CD4-positive, alpha-beta T cell treated with Interleukin-4 for 4 hours (primary cell): ENCODE data around the gene UFSP1.

Source experiments
- DNase-seq: peaks from one replicate; pipeline ENCODE4 v3.0.0-alpha.2; 2020

UFSP1 gene

DNA sequence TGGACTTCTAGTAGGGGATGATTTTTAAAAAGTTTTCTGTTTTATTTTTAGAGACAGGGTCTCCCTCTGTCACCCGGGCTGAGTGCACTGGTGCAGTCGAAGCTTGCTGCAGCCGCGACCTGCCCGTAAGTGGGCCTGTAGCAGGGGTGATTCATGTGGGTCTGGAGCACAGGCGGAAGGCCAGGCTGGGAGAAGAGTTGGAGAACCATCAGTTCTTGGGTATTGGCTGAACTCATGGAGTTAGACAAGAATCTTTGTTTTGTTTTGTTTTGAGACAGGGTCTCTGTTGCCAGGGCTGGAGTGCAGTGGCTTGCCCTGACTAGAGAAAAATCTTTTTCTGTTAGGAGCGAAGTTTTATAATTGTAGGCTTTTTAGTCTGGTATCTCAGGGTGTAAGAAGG lies 8.9 kb downstream of the UFSP1 start:
- no peak for DNase-seq

DNA sequence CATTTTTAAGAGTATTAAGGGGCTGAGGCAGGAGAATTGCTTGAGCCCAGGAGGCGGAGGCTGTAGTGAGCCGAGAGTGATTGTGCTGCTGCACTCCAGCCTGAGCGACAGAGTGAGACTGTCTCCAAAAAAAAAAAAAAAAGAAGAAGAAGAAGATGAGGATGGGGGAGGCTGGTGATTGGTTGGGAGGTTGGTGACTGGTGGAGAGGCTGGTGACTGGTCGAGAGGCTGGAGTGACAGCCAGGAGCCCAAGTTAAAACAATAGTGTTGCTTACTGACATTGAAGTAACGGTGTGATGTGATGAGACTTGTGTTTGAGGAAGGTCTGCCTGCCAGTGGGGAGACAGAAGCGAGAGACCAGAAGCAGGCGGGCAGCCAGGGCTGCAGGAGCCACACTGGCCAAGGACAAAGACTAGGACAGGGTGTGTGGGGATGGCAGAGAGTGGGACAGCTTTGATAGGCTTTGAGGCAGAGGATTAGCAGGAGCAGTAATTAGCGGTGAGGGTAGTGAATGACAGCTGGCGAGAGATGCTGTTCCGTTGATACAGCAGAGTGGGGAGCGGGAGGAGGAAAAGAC lies 9.7 kb downstream of the UFSP1 start:
- no peak for DNase-seq

DNA sequence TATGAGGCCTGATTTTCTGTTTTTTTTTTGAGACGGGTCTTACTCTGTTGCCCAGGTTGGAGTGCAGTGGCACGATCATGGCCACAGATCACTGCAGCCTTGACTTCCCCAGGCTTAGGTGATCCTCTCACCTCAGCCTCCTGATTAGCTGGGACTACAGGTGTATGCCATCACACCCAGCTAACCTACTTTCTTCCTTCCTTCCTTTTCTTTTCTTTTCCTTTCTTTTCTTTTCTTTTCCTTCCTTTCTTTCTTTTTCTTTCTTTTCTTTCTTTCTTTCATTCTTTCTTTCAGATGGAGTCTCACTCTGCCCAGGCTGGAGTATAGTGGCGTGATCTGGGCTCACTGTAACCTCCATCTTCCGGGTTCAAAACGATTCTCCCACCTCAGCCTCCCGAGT lies 10.8 kb downstream of the UFSP1 start:
- DNase-seq, result no peak

DNA sequence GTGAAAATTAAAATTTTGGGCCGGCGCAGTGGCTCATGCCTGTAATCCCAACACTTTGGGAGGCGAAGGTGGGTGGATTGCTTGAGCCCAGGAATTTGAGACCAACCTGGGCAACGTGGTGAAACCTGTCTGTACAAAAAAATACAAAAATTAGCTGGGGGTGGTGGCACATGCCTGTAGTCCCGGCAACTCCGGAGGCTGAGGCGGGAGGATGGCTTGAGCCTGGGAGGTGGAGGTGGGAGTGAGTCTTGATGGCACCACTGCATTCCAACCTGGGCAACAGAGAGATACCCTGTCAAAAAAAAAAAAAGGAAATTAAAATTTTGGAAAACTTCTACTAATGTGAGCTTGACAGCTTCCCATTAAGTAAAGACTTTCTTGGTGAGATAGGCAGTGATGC lies 11.5 kb downstream of the UFSP1 start:
- DNase-seq, result no peak

DNA sequence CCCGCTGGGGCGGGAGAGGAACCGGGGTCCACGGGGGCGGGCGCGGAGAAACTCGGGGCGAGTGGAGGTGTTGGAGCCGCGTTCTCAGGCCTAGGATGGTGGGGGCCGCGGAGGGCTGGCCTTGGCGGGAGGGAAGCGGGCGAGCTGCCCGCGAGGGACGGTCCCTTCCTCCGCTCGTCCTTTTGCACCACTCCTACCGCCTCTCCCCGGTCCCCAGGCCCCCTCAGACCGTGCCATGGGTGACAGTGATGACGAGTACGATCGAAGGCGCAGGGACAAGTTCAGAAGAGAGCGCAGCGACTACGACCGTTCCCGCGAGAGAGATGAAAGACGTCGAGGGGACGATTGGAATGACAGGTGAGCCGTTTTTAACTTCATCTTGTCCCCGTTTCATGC lies 14.2 kb downstream of the UFSP1 start:
- peak; percentile 30 for DNase-seq

DNA sequence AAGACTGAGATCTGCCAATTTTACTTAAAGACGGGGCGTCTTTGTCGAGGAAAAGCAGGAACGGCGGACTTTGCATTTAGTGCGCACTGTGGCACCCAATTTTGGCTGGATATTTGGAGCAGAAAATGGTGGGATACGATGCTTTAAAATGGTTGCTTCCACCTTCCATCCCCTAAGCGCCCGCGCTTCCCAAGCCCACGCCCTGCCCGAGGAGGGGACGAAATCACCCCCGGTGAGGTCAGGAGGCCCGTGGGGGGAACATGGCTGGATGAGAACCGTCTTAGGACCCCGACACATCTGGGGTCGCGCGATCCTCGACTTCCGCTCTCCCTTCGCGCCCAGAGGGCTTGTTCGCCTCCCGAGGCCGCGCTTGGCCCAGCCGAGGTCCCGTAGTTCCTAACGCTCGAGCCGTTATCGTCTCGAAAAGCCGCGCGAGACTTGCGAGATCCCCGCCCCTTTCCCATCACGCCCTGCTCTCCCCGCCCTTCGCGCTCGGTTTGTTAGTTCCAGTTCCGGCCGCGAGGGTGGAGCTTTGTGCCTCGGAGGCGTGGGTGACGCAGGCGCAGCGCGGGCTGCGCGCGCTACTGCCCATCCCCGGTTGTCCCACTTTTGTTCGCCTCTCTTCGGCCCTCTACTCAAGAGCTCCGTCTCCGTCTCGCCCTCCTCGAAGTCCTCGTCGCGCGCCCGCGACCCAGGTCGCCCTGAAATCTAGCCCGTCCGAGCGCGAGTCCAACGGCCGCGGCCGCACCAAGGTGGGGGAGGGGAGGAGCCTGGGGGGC lies 14.7 kb downstream of the UFSP1 start, which contains the start of gene SRRT:
Gene SRRT, plus strand, starts transcription at position 527 of the 779 bp plus-strand sequence. CDS start 488 bp downstream, outside the sequence.
- peak; percentile 98 for DNase-seq

DNA sequence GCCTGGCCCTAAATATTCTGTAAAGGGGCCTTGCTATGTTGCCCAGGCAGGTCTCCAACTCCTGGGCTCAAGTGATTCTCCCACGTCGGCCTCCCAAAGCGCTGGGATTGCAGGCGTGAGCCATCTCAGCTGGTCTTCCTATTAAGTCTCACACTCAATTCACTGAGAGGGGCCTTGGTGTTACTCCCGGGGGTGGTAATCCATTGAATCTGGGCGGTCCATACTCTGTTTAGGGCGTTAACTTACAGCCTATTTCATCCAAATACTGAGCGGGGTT lies 15.3 kb downstream of the UFSP1 start:
- no peak for DNase-seq

DNA sequence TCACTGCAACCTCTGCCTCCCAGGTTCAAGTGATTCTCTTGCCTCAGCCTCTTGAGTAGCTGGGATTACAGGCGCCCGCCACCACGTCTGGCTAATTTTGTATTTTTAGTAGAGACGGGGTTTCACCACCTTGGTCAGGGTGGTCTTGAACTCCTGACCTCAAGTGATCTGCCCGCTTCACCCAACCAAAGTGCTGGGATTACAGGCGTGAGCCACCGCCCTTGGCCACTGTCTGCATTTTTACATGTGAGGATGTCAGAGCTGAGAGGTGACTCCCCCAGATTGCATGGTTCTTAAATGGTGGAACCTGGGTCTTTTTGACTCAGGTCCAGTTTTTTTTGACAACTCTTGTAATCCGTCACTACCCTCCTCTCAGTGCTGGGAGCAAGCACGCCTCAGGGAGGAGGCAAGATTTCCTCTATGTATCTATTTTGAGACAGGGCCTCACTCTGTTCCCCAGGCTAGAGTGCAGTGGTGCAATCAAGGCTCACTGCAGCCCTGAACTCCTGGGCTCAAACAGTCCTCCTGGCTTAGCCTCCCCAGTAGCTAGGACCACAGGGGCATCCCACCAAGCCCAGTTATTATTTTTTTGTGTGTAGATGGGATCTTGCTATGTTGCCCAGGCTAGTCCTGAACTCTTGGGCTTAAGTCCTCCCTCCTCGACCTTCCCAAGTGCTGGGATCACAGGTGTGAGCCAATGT lies 15.8 kb downstream of the UFSP1 start:
- DNase-seq, result no peak

DNA sequence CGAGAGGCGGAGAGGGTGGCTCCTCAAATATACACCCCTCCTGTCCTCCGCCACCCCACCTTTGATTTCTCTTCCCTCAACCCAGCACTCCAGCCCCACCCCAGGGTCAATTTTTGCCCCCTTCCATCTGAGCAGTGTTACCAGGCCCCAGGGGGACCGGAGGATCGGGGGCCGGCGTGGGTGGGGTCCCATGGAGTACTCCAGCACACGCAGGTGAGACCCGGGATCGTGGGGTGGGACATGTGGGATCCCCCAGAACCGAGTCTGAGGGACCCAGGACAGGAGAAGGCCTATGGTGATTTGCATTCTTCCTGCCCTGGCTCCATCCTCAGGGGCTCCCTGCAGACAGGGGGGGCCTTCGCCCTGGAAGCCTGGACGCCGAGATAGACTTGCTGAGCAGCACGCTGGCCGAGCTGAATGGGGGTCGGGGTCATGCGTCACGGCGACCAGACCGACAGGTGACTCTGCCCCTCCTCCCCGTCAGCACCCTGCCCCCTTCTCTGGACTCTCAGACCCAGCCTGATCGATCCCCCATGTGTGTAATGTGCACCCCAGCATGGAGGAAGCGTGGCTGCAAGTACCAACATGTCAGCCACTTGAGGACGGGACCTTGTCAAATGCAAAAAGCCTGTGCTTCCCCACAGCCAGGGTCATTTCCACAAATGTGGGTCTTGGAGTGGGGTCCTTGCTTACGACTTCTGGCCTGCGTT lies 21.6 kb downstream of the UFSP1 start:
- DNase-seq, result no peak

DNA sequence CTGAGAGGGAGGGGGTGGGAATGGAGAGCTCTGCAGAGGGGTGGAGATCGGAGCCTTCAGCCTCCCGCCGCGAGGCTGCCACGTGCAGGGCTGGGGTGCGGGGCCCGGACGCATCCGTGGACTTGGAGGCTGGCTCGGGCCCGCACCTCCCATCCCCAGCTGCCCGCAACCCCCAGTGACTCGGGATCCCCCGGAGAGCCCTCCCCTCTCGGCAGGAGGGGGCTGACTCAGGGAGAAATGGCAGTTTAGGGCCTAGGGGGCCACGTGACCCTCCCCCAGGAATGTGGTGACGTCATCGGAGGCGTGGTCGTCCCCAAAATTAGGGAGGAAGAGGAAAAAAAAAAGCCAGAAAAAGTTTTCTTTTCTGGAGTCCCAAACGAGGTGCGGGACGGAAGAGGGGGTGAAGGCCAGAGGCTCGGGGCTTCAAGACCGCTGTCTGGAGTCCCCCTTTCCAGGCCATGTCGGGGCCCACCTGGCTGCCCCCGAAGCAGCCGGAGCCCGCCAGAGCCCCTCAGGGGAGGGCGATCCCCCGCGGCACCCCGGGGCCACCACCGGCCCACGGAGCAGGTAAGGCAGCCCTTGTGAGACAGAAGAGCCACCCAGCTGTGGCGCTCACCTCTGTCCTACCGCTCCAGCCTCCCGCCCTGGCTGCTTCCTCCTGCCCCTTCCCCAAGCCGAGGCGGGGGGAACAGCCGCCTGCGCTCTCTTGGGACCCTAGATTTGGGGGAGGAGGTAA lies 22.3 kb downstream of the UFSP1 start, which contains the start of gene TRIP6:
Gene TRIP6, plus strand, starts transcription at position 348 of the 736 bp plus-strand sequence. Its CDS starts 111 bp downstream, at position 459.
- peak; percentile 36 for DNase-seq

DNA sequence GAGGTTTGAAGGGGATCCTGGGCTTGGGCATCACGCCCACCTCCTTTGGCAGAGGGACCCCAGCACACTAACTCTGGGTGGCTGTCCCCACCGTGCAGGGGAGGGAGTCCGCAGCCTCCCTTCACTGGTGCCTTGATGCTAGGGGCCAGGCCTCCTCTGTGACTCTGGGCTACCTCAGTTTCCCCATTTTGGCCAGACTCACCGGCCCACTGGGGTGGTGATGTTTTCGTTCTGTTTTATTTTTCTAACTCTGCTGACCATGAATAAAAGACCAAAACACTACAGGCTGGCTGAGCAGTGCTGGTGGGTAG lies 22.8 kb downstream of the UFSP1 start:
- DNase-seq, result no peak

DNA sequence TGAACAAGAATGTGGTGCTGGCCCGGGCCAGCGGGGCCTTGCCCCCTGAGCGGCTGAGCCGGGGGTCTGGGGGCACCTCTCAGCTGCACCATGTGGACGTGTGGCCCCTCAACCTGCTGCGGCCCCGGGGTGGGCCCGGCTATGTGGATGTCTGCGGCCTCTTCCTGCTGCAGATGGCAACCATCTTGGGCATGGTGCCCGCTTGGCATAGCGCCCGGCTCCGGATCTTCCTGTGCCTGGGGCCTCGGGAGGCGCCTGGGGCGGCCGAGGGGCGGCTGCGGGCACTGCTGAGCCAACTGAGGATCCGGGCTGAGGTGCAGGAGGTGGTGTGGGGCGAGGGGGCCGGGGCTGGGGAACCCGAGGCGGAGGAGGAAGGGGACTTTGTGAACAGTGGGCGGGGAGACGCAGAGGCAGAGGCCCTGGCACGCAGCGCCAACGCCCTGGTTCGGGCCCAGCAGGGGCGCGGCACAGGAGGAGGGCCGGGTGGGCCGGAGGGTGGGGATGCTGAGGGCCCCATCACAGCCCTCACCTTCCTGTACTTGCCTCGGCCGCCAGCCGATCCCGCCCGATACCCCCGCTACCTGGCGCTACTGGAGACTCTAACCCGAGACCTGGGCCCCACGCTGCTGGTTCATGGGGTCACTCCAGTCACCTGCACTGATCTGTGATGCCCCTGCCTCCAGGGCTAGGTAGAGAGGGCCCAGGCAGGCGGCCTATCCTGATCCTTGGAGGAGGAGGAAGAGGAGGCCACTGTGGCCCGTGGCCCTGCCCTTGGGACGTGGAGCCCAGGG lies 23.4 kb downstream of the UFSP1 start:
- DNase-seq, result no peak

DNA sequence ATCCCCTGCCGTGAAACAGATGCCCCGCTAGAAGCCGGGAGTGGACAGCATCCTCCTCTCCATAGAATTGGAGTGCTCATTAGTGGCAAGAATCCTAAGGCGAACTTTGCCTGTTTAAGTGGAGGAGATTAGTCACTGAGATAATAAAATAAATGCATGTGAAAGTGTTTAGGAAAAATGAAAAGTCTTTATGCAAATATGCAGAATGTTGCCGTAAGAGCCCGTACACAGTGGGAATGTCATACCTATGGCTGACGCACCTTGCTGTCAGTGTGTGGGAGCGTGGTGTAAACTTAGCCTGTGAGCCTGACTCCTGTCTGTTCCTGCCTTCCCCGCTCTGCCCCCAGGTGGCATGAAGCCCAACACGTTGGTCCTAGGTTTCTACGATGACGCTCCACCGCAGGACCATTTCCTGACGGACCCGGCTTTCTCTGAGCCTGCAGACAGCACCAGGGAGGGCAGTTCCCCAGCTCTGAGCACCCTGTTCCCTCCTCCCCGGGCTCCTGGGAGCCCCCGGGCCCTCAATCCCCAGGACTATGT lies 24.1 kb downstream of the UFSP1 start:
- DNase-seq, result no peak

DNA sequence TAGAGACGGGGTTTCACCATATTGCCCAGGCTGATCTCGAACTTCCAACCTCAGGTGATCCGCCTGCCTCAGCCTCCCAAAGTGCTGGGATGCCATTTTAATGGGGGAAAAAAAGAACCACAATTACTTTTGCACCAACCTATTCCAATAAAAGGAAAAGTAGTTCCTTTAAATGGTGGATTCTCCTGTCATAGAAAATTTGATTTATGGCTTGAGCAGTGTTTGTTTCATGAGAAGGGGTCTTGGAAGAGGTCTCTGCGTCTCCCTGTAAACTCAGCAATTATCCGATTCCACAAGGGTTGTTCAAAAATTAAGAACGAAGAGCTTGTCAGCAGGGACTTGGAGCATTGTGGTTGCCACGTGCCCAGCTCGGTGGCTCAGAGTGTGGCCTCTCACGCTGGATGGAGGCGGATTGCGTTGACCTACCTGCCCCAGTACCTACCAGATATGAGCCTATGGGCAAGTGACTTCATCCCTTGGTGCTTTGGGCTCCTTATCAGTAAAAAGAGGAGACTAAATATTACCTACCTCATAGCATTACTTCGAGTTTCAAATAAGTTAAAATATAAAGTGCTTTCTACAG lies 25.2 kb downstream of the UFSP1 start:
- DNase-seq, result no peak

DNA sequence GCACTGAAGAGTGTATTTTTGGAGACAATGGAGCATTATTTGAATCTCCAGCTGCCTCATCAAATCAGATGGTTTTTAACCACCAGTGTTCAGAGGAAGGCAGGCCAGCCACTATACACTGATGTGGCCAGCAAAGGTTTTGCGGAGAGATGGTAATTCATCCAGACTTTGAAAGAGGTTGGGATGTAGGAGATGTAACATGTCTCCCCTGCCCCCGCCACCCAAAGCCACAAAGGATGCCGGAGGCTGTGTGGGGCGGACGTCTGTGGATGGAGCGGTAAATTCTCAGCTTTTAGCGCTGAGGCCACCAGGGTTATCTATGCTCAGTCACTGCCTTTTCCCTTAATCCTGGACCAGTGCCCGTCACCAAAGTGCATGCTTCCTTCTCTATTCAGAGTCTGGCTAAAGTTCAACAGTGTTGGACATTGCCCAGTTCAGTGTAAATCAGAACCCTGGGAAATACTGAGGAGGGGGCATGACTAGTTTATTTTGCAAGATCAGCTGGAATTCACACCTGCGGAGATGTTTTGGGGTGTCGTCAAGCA lies 26.0 kb downstream of the UFSP1 start:
- no peak for DNase-seq

DNA sequence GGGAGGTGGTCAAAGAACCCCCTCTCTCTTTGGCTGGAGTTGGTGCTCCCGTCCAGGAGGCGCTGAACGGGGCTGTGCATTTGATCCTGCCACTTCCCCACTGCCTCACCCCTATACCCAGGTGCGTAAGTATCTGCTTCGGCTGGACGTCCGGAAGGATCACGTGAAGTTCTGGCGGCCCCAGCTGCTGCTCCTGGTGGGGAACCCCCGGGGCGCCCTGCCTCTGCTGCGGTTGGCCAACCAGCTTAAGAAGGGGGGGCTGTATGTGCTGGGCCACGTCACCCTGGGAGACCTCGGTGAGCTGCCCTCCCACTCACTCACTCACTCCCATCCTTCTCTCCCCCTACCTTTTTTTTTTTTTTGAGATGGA lies 27.9 kb downstream of the UFSP1 start:
- no peak for DNase-seq

DNA sequence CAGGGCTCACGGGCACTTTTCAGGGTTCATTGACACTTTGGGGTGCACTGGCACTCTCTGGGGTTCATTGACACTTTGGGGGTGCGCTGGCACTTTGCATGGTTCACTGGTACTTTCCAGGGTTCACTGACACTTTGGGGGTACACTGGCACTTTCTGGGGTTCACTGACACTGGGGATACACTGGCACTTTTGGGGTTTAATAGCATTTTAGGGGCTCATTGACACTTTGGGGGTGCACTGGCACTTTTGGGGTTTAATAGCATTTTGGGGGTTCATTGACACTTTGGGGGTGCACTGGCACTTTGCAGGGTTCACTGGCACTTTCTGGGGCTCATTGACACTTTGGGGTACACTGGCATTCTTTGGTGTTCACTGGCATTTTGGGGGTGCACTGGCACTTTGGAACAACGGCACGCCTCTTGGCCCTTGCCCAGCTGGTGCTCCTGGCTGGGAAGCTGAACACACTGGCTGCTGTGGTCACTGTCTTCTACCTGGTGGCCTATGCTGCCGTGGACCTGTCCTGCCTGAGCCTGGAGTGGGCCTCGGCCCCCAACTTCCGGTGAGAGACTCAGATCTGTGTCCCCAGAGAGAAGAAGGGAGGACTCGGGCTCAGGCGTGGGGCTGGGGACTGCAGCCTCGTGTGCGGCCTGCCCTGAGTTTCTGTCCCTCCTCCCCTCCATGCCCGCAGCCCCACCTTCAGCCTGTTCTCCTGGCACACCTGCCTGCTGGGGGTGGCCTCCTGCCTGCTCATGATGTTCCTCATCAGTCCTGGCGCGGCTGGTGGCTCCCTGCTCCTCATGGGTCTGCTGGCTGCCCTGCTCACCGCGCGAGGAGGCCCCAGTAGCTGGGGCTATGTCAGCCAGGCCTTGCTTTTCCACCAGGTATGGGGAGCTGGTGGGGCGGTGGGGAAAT lies 28.6 kb downstream of the UFSP1 start:
- DNase-seq, result no peak

DNA sequence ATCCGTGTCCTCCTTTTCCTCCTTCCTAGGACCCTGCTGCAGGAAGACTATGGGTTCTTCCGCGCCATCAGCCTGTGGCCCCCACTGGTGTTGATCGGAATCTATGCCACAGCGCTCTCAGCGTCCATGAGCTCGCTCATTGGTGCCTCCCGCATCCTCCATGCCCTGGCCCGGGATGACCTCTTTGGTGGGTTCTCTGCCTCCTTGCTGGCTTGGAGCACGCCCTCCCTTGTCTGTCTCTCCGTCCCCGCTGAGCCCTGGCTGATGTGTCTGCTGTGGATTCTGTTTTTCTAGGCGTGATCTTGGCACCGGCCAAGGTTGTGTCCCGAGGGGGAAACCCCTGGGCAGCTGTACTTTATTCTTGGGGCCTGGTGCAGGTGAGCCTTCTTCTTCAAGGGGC lies 29.7 kb downstream of the UFSP1 start:
- no peak for DNase-seq

DNA sequence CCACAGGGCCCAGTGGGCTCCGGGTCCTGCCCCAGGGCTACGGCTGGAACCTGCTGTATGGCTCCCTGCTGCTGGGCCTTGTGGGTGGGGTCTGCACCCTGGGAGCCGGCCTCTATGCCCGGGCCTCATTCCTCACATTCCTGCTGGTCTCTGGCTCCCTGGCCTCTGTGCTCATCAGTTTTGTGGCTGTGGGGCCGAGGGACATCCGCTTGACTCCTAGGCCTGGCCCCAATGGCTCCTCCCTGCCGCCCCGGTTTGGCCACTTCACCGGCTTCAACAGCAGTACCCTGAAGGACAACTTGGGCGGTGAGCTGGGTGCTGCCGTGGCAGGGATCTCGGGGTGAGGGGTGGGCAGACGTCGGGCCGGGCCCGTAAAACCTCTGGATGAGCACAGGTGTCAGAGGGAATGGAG lies 32.6 kb downstream of the UFSP1 start:
- no peak for DNase-seq

DNA sequence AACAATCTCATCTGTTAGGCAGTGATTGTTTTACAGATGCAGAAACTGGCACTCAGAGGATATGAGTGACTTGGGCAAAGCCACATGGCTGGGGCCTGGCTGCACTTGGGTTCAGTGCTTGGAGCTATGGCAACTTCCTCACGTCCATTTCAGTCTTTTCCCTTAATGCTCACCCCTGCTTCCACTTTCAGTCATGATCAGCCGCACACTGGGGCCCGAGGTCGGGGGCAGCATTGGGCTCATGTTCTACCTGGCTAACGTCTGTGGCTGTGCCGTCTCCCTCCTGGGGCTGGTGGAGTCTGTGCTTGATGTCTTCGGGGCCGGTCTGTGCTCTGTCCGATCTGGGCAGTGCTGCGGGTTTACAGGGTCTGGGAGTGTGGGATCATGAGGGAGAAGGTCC lies 34.0 kb downstream of the UFSP1 start:
- DNase-seq, result no peak
